GM18498 (cell line): ENCODE measurements around the gene DEFB123.

ENCODE experiments used
- ATAC-seq: cut with Tn5 transposase; IDR thresholded peaks from one replicate; pipeline ENCODE4 v1.9.1; 2021; ENCODE audit warnings: mild to moderate bottlenecking, moderate library complexity; ENCODE audit not compliant: unreplicated experiment

Gene DEFB123

GRCh38 chr20:31473331-31474096, 33.1 kb downstream of the DEFB123 start:
- no peak for ATAC-seq

GRCh38 chr20:31474097-31474436, 33.6 kb downstream of the DEFB123 start:
- ATAC-seq = no peak

DNA sequence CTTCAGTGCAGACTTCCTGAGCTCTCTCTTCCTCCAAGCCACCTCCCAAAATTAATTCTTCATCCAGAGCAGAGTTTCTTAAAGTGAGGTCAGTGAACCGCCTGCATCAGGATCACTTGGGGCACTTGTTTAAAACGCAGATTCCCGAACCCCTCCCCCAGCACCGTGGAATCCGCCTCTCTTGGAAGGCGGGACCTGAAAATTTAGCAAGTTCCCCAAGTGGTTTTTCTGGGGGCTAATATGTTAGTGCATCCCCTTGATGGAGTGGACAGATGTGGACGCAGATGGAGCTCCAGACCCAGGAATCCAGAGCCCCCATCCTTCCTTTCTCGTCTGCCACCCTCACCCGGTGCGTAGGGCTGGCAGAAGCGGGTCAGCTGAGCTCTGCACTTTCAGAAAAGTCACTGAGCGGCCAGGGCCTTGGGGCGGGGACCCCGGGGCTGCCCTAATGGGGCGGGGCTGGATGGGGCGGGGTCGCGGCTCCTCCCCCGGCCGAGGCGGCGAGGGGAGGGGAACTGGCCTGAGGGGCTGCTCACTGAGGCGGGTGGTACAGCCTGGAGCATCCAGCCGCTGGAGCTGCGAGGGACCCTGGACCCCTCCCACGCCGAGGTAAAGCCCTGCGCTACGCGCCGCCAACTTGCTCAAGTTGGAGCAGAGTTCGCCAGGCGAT, 34.5 kb downstream of the DEFB123 start, which contains the start of the genes DEFB124 and REM1:
Gene DEFB124, minus strand, starts transcription at position 370 of the 670 bp plus-strand sequence. CDS start 2,114 bp downstream, outside the sequence.
Gene REM1, plus strand, starts transcription at position 531 of the 670 bp plus-strand sequence. CDS start 1,158 bp downstream, outside the sequence.
- no peak for ATAC-seq

DNA sequence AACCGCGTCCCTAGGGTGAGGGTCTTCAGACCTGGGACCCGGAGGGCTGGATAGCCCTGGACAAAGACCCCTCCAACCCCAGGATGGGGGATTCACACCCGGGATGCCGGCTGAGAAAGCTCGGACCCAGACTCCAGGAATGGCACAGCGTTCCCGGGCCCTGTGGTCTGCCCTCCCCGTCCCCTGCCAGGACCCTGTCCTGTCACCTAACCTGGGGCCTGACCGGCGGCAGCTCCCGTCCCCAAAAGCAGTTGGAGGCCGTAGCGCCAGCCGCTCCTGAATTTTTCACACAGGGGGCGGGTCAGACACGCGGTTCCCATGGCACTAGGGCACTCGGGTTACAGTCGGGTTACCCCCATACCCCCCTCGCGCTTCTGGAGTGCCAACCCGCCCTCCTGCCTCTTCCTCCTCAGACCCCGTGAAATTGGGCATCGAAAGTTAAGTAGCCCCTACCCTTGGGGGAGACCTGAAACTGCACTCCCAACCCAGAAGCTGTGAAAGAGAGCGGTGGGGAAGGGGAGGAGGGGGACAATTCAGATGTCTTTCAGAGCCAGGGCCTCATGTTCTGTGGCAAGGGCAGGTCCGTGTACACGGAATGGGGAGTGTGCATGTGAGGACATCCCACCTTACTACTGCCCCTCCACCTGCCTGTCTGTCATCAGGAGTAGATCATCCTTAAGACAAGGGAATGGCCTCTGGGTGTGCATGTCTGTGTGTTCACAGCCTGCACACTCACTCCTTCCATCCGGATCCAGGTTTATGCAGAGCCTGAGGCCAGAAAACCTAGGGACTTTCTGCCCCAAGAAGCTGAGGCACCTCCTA, 35.3 kb downstream of the DEFB123 start:
- ATAC-seq = no peak

DNA sequence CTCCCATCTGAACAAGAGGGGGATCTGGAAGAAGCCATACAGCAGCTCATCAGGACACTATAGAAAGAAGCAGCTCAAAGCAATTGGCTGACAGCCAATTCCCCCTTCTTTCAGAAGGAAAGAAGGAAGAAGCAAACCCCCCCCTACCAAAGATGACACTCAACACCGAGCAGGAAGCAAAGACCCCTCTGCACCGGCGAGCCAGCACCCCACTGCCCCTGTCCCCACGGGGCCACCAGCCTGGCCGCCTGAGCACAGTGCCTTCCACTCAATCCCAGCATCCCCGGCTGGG, 35.8 kb downstream of the DEFB123 start:
- ATAC-seq = no peak

DNA sequence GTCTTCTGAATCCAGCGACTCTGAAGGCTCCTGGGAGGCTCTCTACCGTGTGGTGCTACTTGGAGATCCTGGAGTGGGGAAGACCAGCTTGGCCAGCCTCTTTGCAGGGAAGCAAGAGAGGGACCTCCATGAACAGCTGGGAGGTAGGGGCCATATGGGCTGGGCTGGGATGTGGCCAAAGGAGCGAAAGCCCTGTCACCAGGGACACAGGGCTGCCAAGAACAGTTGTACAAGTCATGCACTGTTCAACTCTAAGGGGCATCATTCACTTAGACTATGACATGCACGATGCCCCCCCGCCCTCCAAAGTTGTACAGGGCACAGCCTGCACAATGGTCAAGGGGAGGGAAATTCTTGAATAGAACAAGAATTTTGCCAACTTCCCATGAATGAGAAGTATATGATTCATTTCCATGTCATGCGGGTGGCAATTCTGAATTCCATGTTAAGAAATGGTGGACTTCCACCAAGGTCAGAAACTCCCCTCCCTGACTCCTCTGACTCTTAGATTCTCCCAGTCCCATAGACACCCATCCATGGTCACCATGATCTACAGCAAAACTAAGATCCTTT, 36.3 kb downstream of the DEFB123 start:
- ATAC-seq = no peak

- no peak for ATAC-seq
Observed at GRCh38 chr20:31484001-31484400, 43.6 kb downstream of the DEFB123 start.

GRCh38 chr20:31485450-31486339, 45.3 kb downstream of the DEFB123 start:
- no peak for ATAC-seq

GRCh38 chr20:31488115-31488514, 47.7 kb downstream of the DEFB123 start:
- ATAC-seq = no peak

DNA sequence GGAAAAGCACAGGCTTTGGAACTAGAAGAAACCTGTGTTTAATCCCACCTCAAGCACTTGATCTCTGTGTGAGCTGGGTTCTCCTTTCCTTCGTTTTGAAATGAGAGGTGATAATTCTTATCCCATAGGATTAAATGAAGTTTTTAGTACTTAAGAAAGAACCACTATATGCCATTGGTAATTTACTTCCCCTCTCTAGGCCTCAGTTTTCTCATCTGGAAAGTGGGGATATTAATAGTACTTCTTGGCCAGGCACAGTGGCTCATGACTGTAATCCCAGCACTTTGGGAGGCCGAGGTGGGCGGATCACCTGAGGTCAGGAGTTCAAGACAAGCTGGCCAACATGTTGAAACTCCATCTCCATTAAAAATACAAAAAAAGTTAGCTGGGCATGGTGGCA, 48.7 kb downstream of the DEFB123 start:
- ATAC-seq = no peak

DNA sequence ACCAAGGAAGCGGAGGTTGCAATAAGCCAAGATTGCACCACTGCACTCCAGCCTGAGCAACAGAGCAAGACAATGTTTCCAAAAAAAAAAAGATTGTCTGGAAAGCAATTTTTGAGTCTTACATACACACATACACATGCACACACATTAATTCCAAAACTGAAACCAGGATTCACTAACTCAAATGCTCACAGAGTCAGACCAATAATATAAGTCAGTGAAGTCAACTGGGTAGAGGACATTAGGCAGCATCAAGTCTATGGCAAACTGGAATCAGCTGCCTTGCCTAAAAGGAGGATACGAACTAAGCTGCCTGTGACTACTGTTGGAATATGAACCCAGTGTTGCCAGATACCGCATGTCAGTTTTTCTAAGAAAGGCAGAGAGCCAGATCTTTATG, 50.3 kb downstream of the DEFB123 start:
- no peak for ATAC-seq

- ATAC-seq = no peak
Observed at GRCh38 chr20:31494131-31494530, 53.7 kb downstream of the DEFB123 start.

DNA sequence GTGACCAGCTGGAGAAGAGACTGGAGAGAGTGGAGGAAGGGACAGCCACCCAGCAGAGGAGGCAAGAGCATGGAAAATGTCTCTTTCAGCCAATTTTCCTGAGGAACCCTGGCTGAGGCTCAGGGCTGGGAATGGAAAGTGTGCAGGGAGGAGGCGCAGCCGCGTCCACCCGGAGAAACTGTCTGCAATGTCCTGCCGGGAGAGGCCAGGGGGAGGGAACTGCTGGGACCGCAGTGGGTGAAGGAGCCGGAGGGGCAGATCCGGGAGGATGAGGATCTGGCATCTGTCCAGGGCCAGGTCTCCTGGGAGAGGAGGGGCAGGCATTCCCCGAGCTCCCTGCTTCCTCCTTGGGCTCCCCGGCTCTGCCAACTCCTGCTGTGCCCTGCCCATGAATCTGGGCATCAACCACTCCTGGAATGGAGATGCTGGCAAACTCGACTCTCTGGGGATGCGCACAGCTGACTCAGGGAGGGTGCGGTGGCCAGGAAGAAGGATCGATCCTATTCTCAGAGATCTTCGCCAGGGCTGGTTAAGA, 56.4 kb downstream of the DEFB123 start:
- no peak for ATAC-seq

DNA sequence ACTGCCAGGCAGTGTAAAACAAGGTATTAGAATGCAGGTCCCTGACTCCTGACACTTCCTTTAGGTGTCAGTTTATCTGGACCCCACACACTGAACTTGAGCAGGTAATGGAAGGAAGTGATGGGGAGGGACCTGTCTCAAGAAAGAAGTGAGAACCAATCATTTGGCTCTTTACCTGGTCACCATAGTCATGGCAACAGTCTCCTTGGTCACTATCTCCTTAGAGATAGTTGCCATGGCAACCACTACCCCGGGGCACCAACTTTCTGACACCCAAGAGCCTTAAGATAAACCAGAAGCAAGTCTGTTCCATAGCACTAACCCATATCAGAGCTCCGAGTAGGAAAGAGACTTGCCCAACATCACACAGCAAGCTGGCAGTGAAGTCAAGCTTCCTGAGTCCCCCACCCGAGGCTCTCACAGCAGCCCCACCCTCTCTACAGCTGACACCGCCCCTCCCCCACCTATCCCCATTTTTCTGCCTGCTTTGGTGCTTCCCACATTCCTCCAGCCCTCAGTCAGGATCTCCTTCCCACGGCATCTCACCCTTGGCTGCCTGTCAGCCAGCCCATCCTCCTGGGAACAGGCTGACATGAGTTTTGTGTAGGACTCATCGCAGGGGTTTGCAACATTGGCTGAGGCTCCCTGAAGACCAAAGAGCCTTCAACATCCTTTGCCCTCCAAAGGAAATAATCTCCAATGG, 57.6 kb downstream of the DEFB123 start:
- ATAC-seq = no peak
